Dermis blood vessel endothelial cell (primary cell): Measurements from ENCODE around the gene FEV. TPM values are rescaled to one million over a fixed set of nuclear protein-coding genes. Genes with fewer than 3 reads are reported as not detected.

Experiments
- DNase-seq: peaks from one replicate; pipeline ENCODE4 v3.0.0; 2010
- total RNA-seq: library from RNA; depleted of rRNA; stranded (reverse); fragments of >200 nt; gene quantifications from 2 replicates; pipeline ENCODE4 v1.2.3, GENCODE V29; 2014

The FEV gene
- total RNA-seq, 1 donor from 2014 or later, result not detected

- no peak for DNase-seq
Measured at GRCh38 chr2:219016721-219017120, 31.7 kb upstream of the FEV start.

GRCh38 chr2:219010873-219011272 lies 25.9 kb upstream of the FEV start:
- no peak for DNase-seq

GRCh38 chr2:219010162-219010756 lies 25.3 kb upstream of the FEV start:
- peak; percentile 29 for DNase-seq

GRCh38 chr2:219009294-219009693 lies 24.3 kb upstream of the FEV start:
- no peak for DNase-seq

GRCh38 chr2:219003979-219004378 lies 19.0 kb upstream of the FEV start:
- no peak for DNase-seq

GRCh38 chr2:219003267-219003634 lies 18.3 kb upstream of the FEV start:
- no peak for DNase-seq

- DNase-seq, result peak; percentile 58
Measured at GRCh38 chr2:219002395-219003266, 17.6 kb upstream of the FEV start.

GRCh38 chr2:219001577-219002394 lies 16.8 kb upstream of the FEV start:
- DNase-seq, result no peak

- no peak for DNase-seq
Measured at GRCh38 chr2:219001100-219001576, 16.2 kb upstream of the FEV start.

- DNase-seq, result no peak
Measured at GRCh38 chr2:219000569-219000960, 15.6 kb upstream of the FEV start.

GRCh38 chr2:218999881-219000568 lies 15.0 kb upstream of the FEV start:
- no peak for DNase-seq

- no peak for DNase-seq
Measured at GRCh38 chr2:218999021-218999880, 14.3 kb upstream of the FEV start.

GRCh38 chr2:218998414-218999002 lies 13.5 kb upstream of the FEV start:
- DNase-seq, result no peak

GRCh38 chr2:218997731-218998130 lies 12.7 kb upstream of the FEV start:
- DNase-seq, result no peak

- no peak for DNase-seq
Measured at GRCh38 chr2:218996937-218997336, 12.0 kb upstream of the FEV start.

- DNase-seq, result peak; percentile 78
Measured at GRCh38 chr2:218995972-218996711, 11.2 kb upstream of the FEV start.

- DNase-seq, result no peak
Measured at GRCh38 chr2:218995561-218995960, 10.6 kb upstream of the FEV start.

- no peak for DNase-seq
Measured at GRCh38 chr2:218993345-218994315, 8.6 kb upstream of the FEV start, which contains the start of gene CRYBA2. Gene CRYBA2, minus strand, starts transcription at chr2:218993422. Its CDS starts 246 bp downstream, at chr2:218993176.

- no peak for DNase-seq
Measured at GRCh38 chr2:218992703-218993344, 7.8 kb upstream of the FEV start.
